NB4 (cell line): ENCODE results near the gene PRCD.
A peak's percentile ranks its signal among the peaks of the same experiment; 100 is the strongest.

Experiments
- DNase-seq: peaks from one replicate; pipeline ENCODE4 v3.0.0; 2010; ENCODE audit warnings: low read depth
- H3K4me3 ChIP-seq: one replicate; pipeline ENCODE4 v1.5.1; 2011; ENCODE audit warnings: mild to moderate bottlenecking, low read depth, low read length, moderate library complexity
- CTCF ChIP-seq: IDR thresholded peaks from one replicate; pipeline ENCODE4 v1.5.1; 2012; ENCODE audit warnings: low read depth, low read length
- MAX ChIP-seq: IDR thresholded peaks from 2 replicates; pipeline ENCODE4 v1.6.1; 2011; ENCODE audit warnings: low read depth, low read length
- MYC ChIP-seq: IDR thresholded peaks from 2 replicates; pipeline ENCODE4 v1.6.1; 2011; ENCODE audit warnings: low read depth, low read length
- POLR2A ChIP-seq: IDR thresholded peaks from 2 replicates; pipeline ENCODE4 v1.6.1; 2011; ENCODE audit warnings: mild to moderate bottlenecking; ENCODE audit not compliant: insufficient read length; ENCODE audit errors: extremely low read depth

PRCD gene

GRCh38 chr17:76528156-76528527 lies 11.7 kb upstream of the PRCD start:
- TF ChIP-seq CTCF (no peak), POLR2A (no peak), MYC (no peak), MAX (no peak)
- DNase-seq, result peak; percentile 75
- H3K4me3 ChIP-seq, result no peak overlapping the region

GRCh38 chr17:76528528-76529223 lies 11.2 kb upstream of the PRCD start:
- peak; percentile 71 for DNase-seq
- TF ChIP-seq CTCF (peak; percentile 3), MYC (no peak)
- H3K4me3 ChIP-seq, result no peak overlapping the region

- no peak overlapping the region for H3K4me3 ChIP-seq
- DNase-seq, result peak; percentile 92
- TF ChIP-seq MAX (no peak), MYC (0 out of 2 replicates have a peak, but pooled peaks have one; percentile 45)
Observed at GRCh38 chr17:76529224-76530094, 10.4 kb upstream of the PRCD start.

- no peak for TF ChIP-seq MYC
- TF ChIP-seq POLR2A, result no peak
- no peak for TF ChIP-seq MAX
- TF ChIP-seq CTCF, result no peak
- no peak overlapping the region for H3K4me3 ChIP-seq
- DNase-seq, result peak; percentile 57
Observed at GRCh38 chr17:76530095-76530723, 9.6 kb upstream of the PRCD start.

- no peak overlapping the region for H3K4me3 ChIP-seq
- TF ChIP-seq MAX, result no peak
- TF ChIP-seq POLR2A, result no peak
- no peak for TF ChIP-seq CTCF
- TF ChIP-seq MYC, result no peak
- no peak for DNase-seq
Observed at GRCh38 chr17:76530811-76531485, 8.9 kb upstream of the PRCD start.

- DNase-seq, result no peak
- H3K4me3 ChIP-seq, result no peak overlapping the region
- TF ChIP-seq POLR2A (no peak), MAX (no peak), MYC (no peak), CTCF (no peak)
Observed at GRCh38 chr17:76531486-76532038, 8.3 kb upstream of the PRCD start.
